Type B pancreatic cell (in vitro differentiated cells): ENCODE results near the gene NEGR1. TPM values are rescaled to one million over a fixed set of nuclear protein-coding genes. Genes with fewer than 3 reads are reported as not detected.

ENCODE experiments used
- DNase-seq: peaks from one replicate; pipeline ENCODE4 v3.0.0; 2021; ENCODE audit warnings: mixed read lengths; ENCODE audit not compliant: unreplicated experiment; ENCODE audit errors: extremely low spot score
- H3K27ac Mint-ChIP-seq: 2 replicates; pipeline ENCODE4 v1.8.0; 2021; ENCODE audit warnings: mild to moderate bottlenecking, mixed read lengths
- H3K27me3 Mint-ChIP-seq: 2 replicates; pipeline ENCODE4 v1.8.0; 2021; ENCODE audit warnings: mixed read lengths
- H3K36me3 Mint-ChIP-seq: 2 replicates; pipeline ENCODE4 v1.8.0; 2021; ENCODE audit warnings: mixed read lengths
- H3K4me1 Mint-ChIP-seq: one replicate; pipeline ENCODE4 v1.8.0; 2021; ENCODE audit warnings: mixed read lengths; ENCODE audit not compliant: unreplicated experiment
- H3K4me3 Mint-ChIP-seq: 2 replicates; pipeline ENCODE4 v1.8.0; 2021; ENCODE audit warnings: mild to moderate bottlenecking, mixed read lengths
- H3K9me3 Mint-ChIP-seq: 2 replicates; pipeline ENCODE4 v1.8.0; 2021; ENCODE audit warnings: mixed read lengths
- CTCF ChIP-seq: fragments of 200-600 bp; sonication (generic); conservative IDR thresholded peaks from 2 replicates; pipeline ENCODE4 v1.5.0; 2021; ENCODE audit warnings: antibody characterized with exemption, mild to moderate bottlenecking
- total RNA-seq: library from RNA; stranded (reverse); gene quantifications from 2 replicates; pipeline ENCODE4 v1.2.1, GENCODE V29; 2021; ENCODE audit warnings: low replicate concordance

The NEGR1 gene
- total RNA-seq, 1 donor from 2014 or later = 22.5 TPM

GRCh38 chr1:72235062-72235461 lies 47.3 kb downstream of the NEGR1 start:
- Mint-ChIP-seq H3K27me3 (no peaks in the 10 kb centered on the region), H3K36me3 (no peaks in the 10 kb centered on the region), H3K9me3 (no peaks in the 10 kb centered on the region), H3K27ac (no peak overlapping the region), H3K4me1 (no peaks in the 10 kb centered on the region), H3K4me3 (no peak overlapping the region)
- no peak for TF ChIP-seq CTCF
- DNase-seq = no peak

GRCh38 chr1:72230746-72231145 lies 51.6 kb downstream of the NEGR1 start:
- Mint-ChIP-seq H3K9me3 (no peaks in the 10 kb centered on the region), H3K27me3 (no peaks in the 10 kb centered on the region), H3K4me3 (no peak overlapping the region), H3K36me3 (no peaks in the 10 kb centered on the region), H3K4me1 (no peaks in the 10 kb centered on the region), H3K27ac (no peak overlapping the region)
- no peak for TF ChIP-seq CTCF
- DNase-seq = no peak

GRCh38 chr1:72229893-72230292 lies 52.4 kb downstream of the NEGR1 start:
- H3K4me1 Mint-ChIP-seq = no peaks in the 10 kb centered on the region
- no peaks in the 10 kb centered on the region for H3K9me3 Mint-ChIP-seq
- no peak overlapping the region for H3K27ac Mint-ChIP-seq
- no peak overlapping the region for H3K4me3 Mint-ChIP-seq
- no peaks in the 10 kb centered on the region for H3K27me3 Mint-ChIP-seq
- TF ChIP-seq CTCF = no peak
- no peaks in the 10 kb centered on the region for H3K36me3 Mint-ChIP-seq
- no peak for DNase-seq

GRCh38 chr1:72227667-72228066 lies 54.7 kb downstream of the NEGR1 start:
- H3K9me3 Mint-ChIP-seq = no peaks in the 10 kb centered on the region
- H3K36me3 Mint-ChIP-seq = no peaks in the 10 kb centered on the region
- DNase-seq = no peak
- no peak overlapping the region for H3K27ac Mint-ChIP-seq
- no peaks in the 10 kb centered on the region for H3K4me1 Mint-ChIP-seq
- H3K4me3 Mint-ChIP-seq = no peak overlapping the region
- H3K27me3 Mint-ChIP-seq = no peaks in the 10 kb centered on the region
- TF ChIP-seq CTCF = no peak

GRCh38 chr1:72224506-72224905 lies 57.8 kb downstream of the NEGR1 start:
- Mint-ChIP-seq H3K36me3 (no peaks in the 10 kb centered on the region), H3K4me1 (no peaks in the 10 kb centered on the region), H3K27ac (no peak overlapping the region), H3K27me3 (no peaks in the 10 kb centered on the region), H3K9me3 (no peaks in the 10 kb centered on the region), H3K4me3 (no peak overlapping the region)
- DNase-seq = no peak
- TF ChIP-seq CTCF = no peak

- Mint-ChIP-seq H3K4me3 (no peak overlapping the region), H3K27me3 (no peaks in the 10 kb centered on the region), H3K36me3 (no peaks in the 10 kb centered on the region), H3K4me1 (no peaks in the 10 kb centered on the region), H3K9me3 (no peaks in the 10 kb centered on the region), H3K27ac (no peak overlapping the region)
- DNase-seq = no peak
- no peak for TF ChIP-seq CTCF
These were observed 60.5 kb downstream of the NEGR1 start for GRCh38 chr1:72221811-72222210.
